A549 (cell line): ENCODE measurements around the gene STX16. TPM values are rescaled to one million over a fixed set of nuclear protein-coding genes. Genes with fewer than 3 reads are reported as not detected.

Experiments
- ATAC-seq, 2 experiments: fragments of 200-7000 bp in 1 of 2; fragments of >200 bp in 1 of 2; cut with Nextera tagmentation in 1 of 2; cut with Tn5 transposase in 1 of 2; 3 replicates each; pipeline versions ENCODE4 v1.8.0 to v1.9.1; 2018 to 2020; ENCODE audit warnings: mild to moderate bottlenecking in 1 of 2, moderate library complexity in 1 of 2
- CTCF ChIA-PET: fragments of 300-600 bp; sonication (Branson Sonifier 250); formaldehyde crosslinking; extraction: SDS; loops from one replicate; lab custom pipeline; 2021; ENCODE audit warnings: antibody characterized with exemption, inconsistent platforms; lab: Yijun Ruan, JAX
- POLR2A ChIA-PET: fragments of 350-600 bp; formaldehyde crosslinking; extraction: SDS; loops from one replicate; lab custom pipeline; 2021; ENCODE audit warnings: antibody characterized with exemption, inconsistent platforms; lab: Yijun Ruan, JAX
- DNase-seq, 2 experiments: peaks; one replicate each; pipeline versions ENCODE4 v3.0.0 to v3.0.0-alpha.2; 2011 to 2016; ENCODE audit warnings: low read depth in 1 of 2, low spot score in 1 of 2
- FAIRE-seq: peaks from 2 replicates; lab custom pipeline; 2011; peaks lifted over from hg19 to GRCh38; lab: Jason Lieb, UNC
- H3K27ac ChIP-seq, 2 experiments: fragments of >200 bp; sonication (Bioruptor Twin); formaldehyde crosslinking; 3 replicates each; pipeline ENCODE4 v1.5.1; 2016 to 2017
- H3K4me1 ChIP-seq: fragments of >200 bp; sonication (Bioruptor Twin); formaldehyde crosslinking; 3 replicates; pipeline ENCODE4 v1.6.1; 2016
- H3K4me2 ChIP-seq: fragments of >200 bp; sonication (Bioruptor Twin); formaldehyde crosslinking; 3 replicates; pipeline ENCODE4 v1.6.1; 2016
- H3K4me3 ChIP-seq: fragments of >200 bp; sonication (Bioruptor Twin); formaldehyde crosslinking; 3 replicates; pipeline ENCODE4 v1.5.1; 2016
- H3K9me3 ChIP-seq: fragments of >200 bp; sonication (Bioruptor Twin); formaldehyde crosslinking; 3 replicates; pipeline ENCODE4 v1.6.1; 2016
- ATOH8 ChIP-seq: fragments of 250-450 bp; sonication (Bioruptor Pico); IDR thresholded peaks from 2 replicates; pipeline ENCODE4 v1.5.0; 2020; ENCODE audit warnings: low read depth, mild to moderate bottlenecking, moderate library complexity
- BHLHE40 ChIP-seq: IDR thresholded peaks from 2 replicates; pipeline ENCODE4 v1.6.1; 2012; ENCODE audit warnings: low read depth, low read length, inconsistent platforms
- CEBPB ChIP-seq, 2 experiments: fragments of >200 bp in 1 of 2; sonication (Bioruptor Twin) in 1 of 2; formaldehyde crosslinking in 1 of 2; IDR thresholded peaks; 2 replicates each; pipeline ENCODE4 v1.6.1; 2012 to 2016
- CHD2 ChIP-seq: fragments of 150-350 bp; IDR thresholded peaks from 2 replicates; pipeline ENCODE4 v1.6.1; 2014; ENCODE audit warnings: low read length; ENCODE audit not compliant: partially characterized antibody
- CHD4 ChIP-seq: fragments of 200-600 bp; sonication (generic); IDR thresholded peaks from 2 replicates; pipeline ENCODE4 v1.6.1; 2016; ENCODE audit warnings: antibody characterized with exemption, mild to moderate bottlenecking, borderline replicate concordance
- EHMT2 ChIP-seq: fragments of 200-600 bp; sonication (generic); IDR thresholded peaks from 2 replicates; pipeline ENCODE4 v1.6.1; 2016; ENCODE audit warnings: antibody characterized with exemption, low read depth, mild to moderate bottlenecking, moderate library complexity
- EP300 ChIP-seq, 2 experiments: fragments of >200 bp; sonication (Bioruptor Twin); formaldehyde crosslinking; IDR thresholded peaks; 2 replicates in 1 of 2; 3 replicates in 1 of 2; pipeline ENCODE4 v1.6.1; 2016 to 2017
- FOSB ChIP-seq: fragments of 250-450 bp; sonication (Bioruptor Pico); IDR thresholded peaks from 2 replicates; pipeline ENCODE4 v1.5.0; 2020; ENCODE audit warnings: mild to moderate bottlenecking, moderate library complexity
- HEYL ChIP-seq: fragments of 250-450 bp; sonication (Bioruptor Pico); IDR thresholded peaks from 2 replicates; pipeline ENCODE4 v1.8.0; 2021; ENCODE audit warnings: mild to moderate bottlenecking, moderate library complexity
- KDM5A ChIP-seq: fragments of 200-600 bp; sonication (generic); IDR thresholded peaks from 2 replicates; pipeline ENCODE4 v1.6.1; 2016; ENCODE audit warnings: antibody characterized with exemption, mild to moderate bottlenecking
- NPAS2 ChIP-seq: fragments of 250-450 bp; sonication (Bioruptor Pico); IDR thresholded peaks from 2 replicates; pipeline ENCODE4 v1.8.0; 2022; ENCODE audit warnings: mild to moderate bottlenecking, moderate library complexity, borderline replicate concordance
- NR3C1 ChIP-seq: fragments of >200 bp; sonication (Bioruptor Twin); formaldehyde crosslinking; IDR thresholded peaks from 3 replicates; pipeline ENCODE4 v1.6.1; 2017
- PHF8 ChIP-seq: fragments of 200-600 bp; sonication (generic); IDR thresholded peaks from 2 replicates; pipeline ENCODE4 v1.6.1; 2016; ENCODE audit warnings: low read depth, mild to moderate bottlenecking, antibody characterized with exemption, moderate library complexity, borderline replicate concordance
- POLR2AphosphoS2 ChIP-seq: conservative IDR thresholded peaks from 2 replicates; pipeline ENCODE4 v1.6.1; 2012; ENCODE audit warnings: low read length, improper control_type of control experiment, inconsistent platforms
- RAD21 ChIP-seq, 2 experiments: fragments of >200 bp in 1 of 2; sonication (Bioruptor Twin) in 1 of 2; formaldehyde crosslinking in 1 of 2; IDR thresholded peaks in 1 of 2; conservative IDR thresholded peaks in 1 of 2; 2 replicates in 1 of 2; 3 replicates in 1 of 2; pipeline ENCODE4 v1.6.1; 2012 to 2018; ENCODE audit warnings: inconsistent platforms in 1 of 2
- RFX5 ChIP-seq: fragments of 450-650 bp; IDR thresholded peaks from 2 replicates; pipeline ENCODE4 v1.7.1; 2014; ENCODE audit warnings: antibody characterized with exemption, mild to moderate bottlenecking, moderate library complexity
- SMC3 ChIP-seq: fragments of >200 bp; sonication (Bioruptor Twin); formaldehyde crosslinking; IDR thresholded peaks from 3 replicates; pipeline ENCODE4 v1.6.1; 2018; ENCODE audit warnings: inconsistent platforms
- SREBF2 ChIP-seq: fragments of 450-650 bp; IDR thresholded peaks from 2 replicates; pipeline ENCODE4 v1.6.1; 2014; ENCODE audit warnings: mild to moderate bottlenecking, moderate library complexity
- TP53 ChIP-seq: fragments of 250-450 bp; sonication (Bioruptor Pico); IDR thresholded peaks from 2 replicates; pipeline ENCODE4 v1.5.0; 2021; ENCODE audit warnings: mild to moderate bottlenecking, moderate library complexity
- ZC3H11A ChIP-seq: fragments of 450-650 bp; IDR thresholded peaks from 2 replicates; pipeline ENCODE4 v1.6.1; 2014; ENCODE audit warnings: antibody characterized with exemption, mild to moderate bottlenecking
- WGBS: methylation state at CpG from one replicate; pipeline ENCODE4 v1.1.6; 2017; ENCODE audit errors: missing lambda C conversion rate; 5-methylcytosine and 5-hydroxymethylcytosine counted together
- polyA plus RNA-seq, 4 experiments: library from polyadenylated mRNA; depleted of rRNA in 3 of 4; stranded (reverse); fragments of >200 nt; fragmentation: RNase III in 1 of 4; extraction: RNeasy Plus Mini Kit Qiagen cat#74134 plus additional on column Dnase treatment in 1 of 4; gene quantifications; 2 replicates in 3 of 4; 3 replicates in 1 of 4; pipeline ENCODE4 v1.2.3, GENCODE V29; 2011 to 2017
- TF ChIP-seq, protein P1 (sequence below): fragments of 450-650 bp; IDR thresholded peaks from 2 replicates; pipeline ENCODE4 v1.6.1; 2014; ENCODE audit warnings: antibody characterized with exemption
- TF ChIP-seq, protein P2 (sequence below): fragments of >200 bp; sonication (Bioruptor Twin); formaldehyde crosslinking; IDR thresholded peaks from 3 replicates; pipeline ENCODE4 v1.6.1; 2016
- TF ChIP-seq, protein P3 (sequence below): IDR thresholded peaks from 2 replicates; pipeline ENCODE4 v1.6.1; 2012; ENCODE audit warnings: low read depth, borderline replicate concordance

STX16 gene
- polyA plus RNA-seq, 2 of the 4 experiments (the other 2 are of a cell fraction): 68.5 to 71.6 TPM

DNA sequence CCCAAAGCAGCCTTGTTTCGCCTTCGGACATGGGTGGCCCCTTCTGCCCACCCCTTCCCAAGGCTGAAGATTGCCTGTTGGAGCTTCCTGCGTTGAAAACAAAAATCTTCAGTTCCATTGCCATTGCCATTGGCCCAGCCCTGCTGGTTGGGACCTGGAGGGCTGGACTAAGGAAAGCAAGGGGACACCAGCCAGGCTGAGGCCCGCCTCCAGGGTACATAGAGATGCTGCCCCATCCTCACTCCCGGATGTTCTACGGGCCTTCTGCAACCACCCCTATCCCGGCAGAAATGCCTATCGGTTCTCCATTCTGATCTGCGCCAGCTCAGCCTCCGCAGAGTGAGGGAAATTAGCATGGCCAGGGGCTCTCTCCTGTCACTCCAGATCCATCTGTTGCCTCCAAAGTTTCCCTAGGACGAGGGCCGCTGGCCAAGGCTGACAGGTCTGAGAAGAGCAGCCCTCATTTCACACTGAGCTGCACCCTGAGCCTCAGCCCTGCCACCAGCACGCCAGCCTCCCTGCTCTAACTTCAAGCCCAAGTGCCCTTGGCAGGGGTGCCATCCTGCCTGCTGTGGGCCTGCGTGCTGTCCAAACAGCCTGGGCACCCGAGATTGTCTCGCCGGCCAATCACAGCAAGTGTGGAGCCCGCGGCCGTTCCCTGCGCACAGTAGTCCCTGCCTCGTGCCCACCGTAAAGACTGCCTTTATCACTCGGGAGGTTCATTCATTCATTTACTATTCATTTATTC lies 13.4 kb upstream of the STX16 start:
- TF ChIP-seq, protein P1, sequence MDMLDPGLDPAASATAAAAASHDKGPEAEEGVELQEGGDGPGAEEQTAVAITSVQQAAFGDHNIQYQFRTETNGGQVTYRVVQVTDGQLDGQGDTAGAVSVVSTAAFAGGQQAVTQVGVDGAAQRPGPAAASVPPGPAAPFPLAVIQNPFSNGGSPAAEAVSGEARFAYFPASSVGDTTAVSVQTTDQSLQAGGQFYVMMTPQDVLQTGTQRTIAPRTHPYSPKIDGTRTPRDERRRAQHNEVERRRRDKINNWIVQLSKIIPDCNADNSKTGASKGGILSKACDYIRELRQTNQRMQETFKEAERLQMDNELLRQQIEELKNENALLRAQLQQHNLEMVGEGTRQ: no peak
- no peak for TF ChIP-seq HEYL
- TF ChIP-seq POLR2AphosphoS2: no peak
- TF ChIP-seq BHLHE40: no peak
- TF ChIP-seq, protein P2, sequence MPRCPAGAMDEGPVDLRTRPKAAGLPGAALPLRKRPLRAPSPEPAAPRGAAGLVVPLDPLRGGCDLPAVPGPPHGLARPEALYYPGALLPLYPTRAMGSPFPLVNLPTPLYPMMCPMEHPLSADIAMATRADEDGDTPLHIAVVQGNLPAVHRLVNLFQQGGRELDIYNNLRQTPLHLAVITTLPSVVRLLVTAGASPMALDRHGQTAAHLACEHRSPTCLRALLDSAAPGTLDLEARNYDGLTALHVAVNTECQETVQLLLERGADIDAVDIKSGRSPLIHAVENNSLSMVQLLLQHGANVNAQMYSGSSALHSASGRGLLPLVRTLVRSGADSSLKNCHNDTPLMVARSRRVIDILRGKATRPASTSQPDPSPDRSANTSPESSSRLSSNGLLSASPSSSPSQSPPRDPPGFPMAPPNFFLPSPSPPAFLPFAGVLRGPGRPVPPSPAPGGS: no peak
- no peak for TF ChIP-seq SMC3
- no peak for TF ChIP-seq CEBPB (IDR thresholded peaks at IDR 0.05)
- no peak for TF ChIP-seq RAD21 (conservative IDR thresholded peaks at IDR 0.05 in 1 of 2, IDR thresholded peaks at IDR 0.05 in 1 of 2)
- TF ChIP-seq NPAS2: no peak
- no peak for TF ChIP-seq EP300 (IDR thresholded peaks at IDR 0.05)
- no peak for TF ChIP-seq RFX5
- no peak for TF ChIP-seq PHF8
- no peak for TF ChIP-seq ZC3H11A
- TF ChIP-seq KDM5A: no peak
- no peak for TF ChIP-seq CHD2
- TF ChIP-seq SREBF2: no peak
- TF ChIP-seq TP53 (CRISPR knock-in tag): no peak
- TF ChIP-seq FOSB (CRISPR knock-in tag): no peak
- no peak for TF ChIP-seq NR3C1
- no peak for TF ChIP-seq CHD4
- Histone ChIP-seq H3K4me2 (no peak overlapping the region), H3K9me3 (no peaks in the 10 kb centered on the region), H3K4me1 (no peaks in the 10 kb centered on the region), H3K4me3 (no peak overlapping the region), H3K27ac (no peak overlapping the region)
- DNase-seq (no peak), ATAC-seq (no peak), FAIRE-seq (no peak)
- POLR2A ChIA-PET: no interaction called here
- 89% methylated on average over 23 of the region's 24 CpGs for whole genome bisulfite sequencing
- CTCF ChIA-PET: interaction anchor here (0.7 to 1.6 kb wide), 5 partner anchors 9 to 15 kb away, joined by 3 to 5 read pairs (median 4); partner anchors contain the start of gene STX16

DNA sequence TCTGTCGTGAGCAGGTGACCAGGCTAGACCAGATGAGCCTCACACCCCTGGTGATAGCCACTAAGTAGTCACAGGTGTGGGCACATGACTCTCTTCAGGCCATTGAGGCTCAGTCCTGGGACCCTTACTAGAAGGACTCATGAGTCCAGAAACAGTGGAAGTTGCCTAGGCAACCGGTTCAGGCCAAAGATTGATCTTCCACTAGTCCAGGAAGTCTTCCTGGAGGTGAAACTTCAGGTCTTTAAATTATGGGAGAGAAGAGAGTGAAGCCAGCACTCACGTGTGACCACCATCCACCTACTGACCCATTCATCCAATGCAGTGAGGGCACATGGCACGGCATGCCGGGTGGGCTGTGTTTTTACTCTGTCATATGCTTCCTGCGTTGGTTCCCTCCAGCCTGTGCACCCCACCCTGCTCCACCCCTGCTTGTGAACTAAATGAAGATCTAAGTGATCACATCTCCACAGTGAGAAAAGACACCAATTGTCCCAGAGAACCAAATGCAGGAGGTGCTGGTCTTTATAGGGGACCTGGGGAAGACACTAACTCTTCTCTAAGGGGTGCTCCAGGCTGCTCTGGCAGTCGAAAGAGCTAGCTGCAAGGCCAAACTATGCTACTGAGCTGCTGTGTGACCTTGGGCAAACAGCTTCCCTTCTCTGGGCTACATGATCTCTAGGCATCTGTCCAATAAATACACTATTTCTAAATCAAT lies 12.5 kb upstream of the STX16 start:
- Histone ChIP-seq H3K27ac (no peak overlapping the region), H3K4me1 (no peaks in the 10 kb centered on the region), H3K9me3 (no peaks in the 10 kb centered on the region), H3K4me2 (no peak overlapping the region), H3K4me3 (no peak overlapping the region)
- FAIRE-seq (no peak), ATAC-seq (no peak), DNase-seq (no peak)
- POLR2A ChIA-PET: no interaction called here
- WGBS: 66% methylated on average over 7 of the region's 7 CpGs
- CTCF ChIA-PET: interaction anchor here (0.7 to 1.6 kb wide), 4 partner anchors 9 to 14 kb away, joined by 3 to 4 read pairs (median 3); no protein-coding TSS in a partner anchor
- no peak for TF ChIP-seq POLR2AphosphoS2
- TF ChIP-seq, protein P3, sequence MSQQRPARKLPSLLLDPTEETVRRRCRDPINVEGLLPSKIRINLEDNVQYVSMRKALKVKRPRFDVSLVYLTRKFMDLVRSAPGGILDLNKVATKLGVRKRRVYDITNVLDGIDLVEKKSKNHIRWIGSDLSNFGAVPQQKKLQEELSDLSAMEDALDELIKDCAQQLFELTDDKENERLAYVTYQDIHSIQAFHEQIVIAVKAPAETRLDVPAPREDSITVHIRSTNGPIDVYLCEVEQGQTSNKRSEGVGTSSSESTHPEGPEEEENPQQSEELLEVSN: no peak
- TF ChIP-seq EHMT2: no peak
- TF ChIP-seq FOSB (CRISPR knock-in tag): no peak
- TF ChIP-seq ATOH8: no peak
- TF ChIP-seq, all 56 proteins: peak for 0
